GM12801 (cell line): ENCODE results near the gene COL6A3.

Experiments used
- TF ChIP-seq, protein P1 (sequence below): IDR thresholded peaks from one replicate; pipeline ENCODE4 v1.5.1; 2011; ENCODE audit warnings: control low read depth; ENCODE audit not compliant: insufficient read length; ENCODE audit errors: extremely low read depth

The COL6A3 gene

DNA sequence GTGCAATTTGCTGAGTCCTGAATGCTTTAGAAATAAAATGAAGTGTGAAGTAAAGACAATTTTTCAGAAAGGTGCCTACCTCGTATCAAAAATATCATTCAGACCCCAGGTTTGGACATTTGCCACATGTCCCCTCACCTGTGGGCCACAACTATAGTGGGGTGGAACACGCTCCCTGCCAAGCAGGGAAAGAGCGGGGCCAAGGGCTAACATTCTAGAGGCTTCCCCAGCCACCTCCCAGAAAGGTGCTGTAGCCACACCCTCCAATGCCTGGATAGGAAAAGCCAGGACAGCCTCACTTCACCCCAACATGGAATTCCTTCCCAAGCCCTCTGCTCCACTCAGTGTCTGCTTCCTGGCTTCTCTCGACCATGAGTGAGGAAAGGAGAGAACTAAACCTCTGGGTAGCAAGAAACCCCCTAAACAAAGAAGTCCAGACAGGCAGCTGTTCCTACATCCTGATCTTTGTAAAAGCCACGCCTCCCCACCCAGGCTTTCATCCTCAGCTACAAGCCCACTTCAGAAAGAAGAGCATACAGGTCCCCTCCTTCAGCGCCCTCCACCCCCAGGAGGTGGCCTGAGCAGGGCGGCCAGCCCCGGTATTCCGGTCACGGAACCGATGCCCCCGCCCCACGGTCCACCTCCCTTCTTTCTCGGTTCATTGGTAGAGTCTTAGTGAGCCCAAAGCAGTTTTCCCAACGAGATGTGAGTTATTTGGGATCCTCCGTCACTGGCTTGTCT is 2.1 kb downstream of the COL6A3 start:
- TF ChIP-seq, protein P1, sequence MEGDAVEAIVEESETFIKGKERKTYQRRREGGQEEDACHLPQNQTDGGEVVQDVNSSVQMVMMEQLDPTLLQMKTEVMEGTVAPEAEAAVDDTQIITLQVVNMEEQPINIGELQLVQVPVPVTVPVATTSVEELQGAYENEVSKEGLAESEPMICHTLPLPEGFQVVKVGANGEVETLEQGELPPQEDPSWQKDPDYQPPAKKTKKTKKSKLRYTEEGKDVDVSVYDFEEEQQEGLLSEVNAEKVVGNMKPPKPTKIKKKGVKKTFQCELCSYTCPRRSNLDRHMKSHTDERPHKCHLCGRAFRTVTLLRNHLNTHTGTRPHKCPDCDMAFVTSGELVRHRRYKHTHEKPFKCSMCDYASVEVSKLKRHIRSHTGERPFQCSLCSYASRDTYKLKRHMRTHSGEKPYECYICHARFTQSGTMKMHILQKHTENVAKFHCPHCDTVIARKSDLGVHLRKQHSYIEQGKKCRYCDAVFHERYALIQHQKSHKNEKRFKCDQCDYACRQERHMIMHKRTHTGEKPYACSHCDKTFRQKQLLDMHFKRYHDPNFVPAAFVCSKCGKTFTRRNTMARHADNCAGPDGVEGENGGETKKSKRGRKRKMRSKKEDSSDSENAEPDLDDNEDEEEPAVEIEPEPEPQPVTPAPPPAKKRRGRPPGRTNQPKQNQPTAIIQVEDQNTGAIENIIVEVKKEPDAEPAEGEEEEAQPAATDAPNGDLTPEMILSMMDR: no peak

- TF ChIP-seq, protein P1: no peak
Measured at GRCh38 chr2:237411092-237411601, 2.8 kb downstream of the COL6A3 start.

- TF ChIP-seq, protein P1: no peak
Measured at GRCh38 chr2:237408335-237409000, 5.5 kb downstream of the COL6A3 start.

- TF ChIP-seq, protein P1: no peak
Measured at GRCh38 chr2:237407700-237408099, 6.3 kb downstream of the COL6A3 start.

- TF ChIP-seq, protein P1: no peak
Measured at GRCh38 chr2:237406371-237406895, 7.5 kb downstream of the COL6A3 start.

- TF ChIP-seq, protein P1: no peak
Measured at GRCh38 chr2:237405605-237406004, 8.4 kb downstream of the COL6A3 start.

DNA sequence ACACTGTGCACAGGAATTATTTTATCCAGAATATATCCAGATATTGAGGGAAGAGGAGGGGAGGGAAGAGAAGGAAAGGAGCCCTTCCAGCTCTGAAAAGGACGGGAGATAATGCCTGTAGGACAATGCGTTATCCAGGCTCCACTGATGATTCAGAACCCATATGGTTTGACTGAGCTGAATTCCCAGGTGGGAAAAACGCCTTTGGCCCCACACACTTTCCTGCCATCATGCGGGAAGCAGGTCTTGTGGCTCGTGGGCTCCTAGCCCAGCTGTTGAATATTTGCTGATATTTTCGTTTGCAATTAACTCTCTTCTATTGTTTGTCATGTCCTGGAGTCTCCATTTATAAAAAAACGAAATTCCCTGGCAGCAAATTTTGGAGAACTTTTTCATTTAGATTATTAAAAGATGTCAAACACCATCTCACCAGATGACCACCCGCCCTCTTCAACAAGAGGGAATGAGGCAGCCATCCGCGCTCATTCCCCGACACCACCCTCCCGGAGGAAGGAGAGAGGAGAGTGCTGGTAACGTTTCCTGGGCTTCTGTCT is 8.9 kb downstream of the COL6A3 start:
- TF ChIP-seq, protein P1: no peak
